HepG2 (cell line): ENCODE measurements around the gene CDK14.

ENCODE experiments used
- CTCF ChIP-seq: sonication (generic); formaldehyde crosslinking; IDR thresholded peaks from 2 replicates; pipeline ENCODE4 v1.5.0; 2020; ENCODE audit warnings: mild to moderate bottlenecking, missing genetic modification reagents, moderate library complexity
- EP300 ChIP-seq, 3 experiments: sonication (generic) in 1 of 3; formaldehyde crosslinking in 1 of 3; IDR thresholded peaks; 2 replicates each; pipeline versions ENCODE4 v1.5.1 to v1.6.1; 2011 to 2020; ENCODE audit warnings: low read depth in 2 of 3, low read length in 2 of 3, borderline replicate concordance in 1 of 3, improper control_type of control experiment in 1 of 3, mild to moderate bottlenecking in 1 of 3, missing genetic modification reagents in 1 of 3, moderate library complexity in 1 of 3
- ETS1 ChIP-seq: sonication (generic); formaldehyde crosslinking; IDR thresholded peaks from 2 replicates; pipeline ENCODE4 v1.4.0; 2020; ENCODE audit warnings: missing genetic modification reagents
- FOXK1 ChIP-seq: sonication (generic); formaldehyde crosslinking; IDR thresholded peaks from 2 replicates; pipeline ENCODE4 v1.4.0; 2020; ENCODE audit warnings: low read depth, missing genetic modification reagents, borderline replicate concordance
- HBP1 ChIP-seq: IDR thresholded peaks from 2 replicates; pipeline ENCODE4 v1.6.1; 2016; ENCODE audit warnings: low read depth, control low read depth
- HDAC2 ChIP-seq: sonication (generic); formaldehyde crosslinking; IDR thresholded peaks from 2 replicates; pipeline ENCODE4 v1.4.0; 2020; ENCODE audit warnings: missing genetic modification reagents
- PRPF4 ChIP-seq: fragments of 200-400 bp; formaldehyde crosslinking; IDR thresholded peaks from 2 replicates; pipeline ENCODE4 v1.6.1; 2016; ENCODE audit warnings: low read length, low read depth; ENCODE audit not compliant: poor library complexity, severe bottlenecking
- RNF2 ChIP-seq: fragments of 450-650 bp; conservative IDR thresholded peaks from 2 replicates; pipeline ENCODE4 v1.6.1; 2016; ENCODE audit warnings: low read depth
- ZFP41 ChIP-seq: sonication (generic); formaldehyde crosslinking; IDR thresholded peaks from 2 replicates; pipeline ENCODE4 v1.4.0; 2020; ENCODE audit warnings: mild to moderate bottlenecking, missing genetic modification reagents, borderline replicate concordance
- ZNF225 ChIP-seq: sonication (generic); formaldehyde crosslinking; IDR thresholded peaks from 2 replicates; pipeline ENCODE4 v1.4.0; 2020; ENCODE audit warnings: mild to moderate bottlenecking, missing genetic modification reagents
- ZNF24 ChIP-seq: fragments of 450-650 bp; IDR thresholded peaks from 2 replicates; pipeline ENCODE4 v1.6.1; 2017; ENCODE audit warnings: antibody characterized with exemption, mild to moderate bottlenecking
- ZNF446 ChIP-seq: sonication (generic); formaldehyde crosslinking; IDR thresholded peaks from 2 replicates; pipeline ENCODE4 v1.5.0; 2020; ENCODE audit warnings: mild to moderate bottlenecking, missing genetic modification reagents
- ZNF510 ChIP-seq: sonication (generic); formaldehyde crosslinking; IDR thresholded peaks from 2 replicates; pipeline ENCODE4 v1.4.0; 2020; ENCODE audit warnings: low read depth, mild to moderate bottlenecking, missing genetic modification reagents
- ZZZ3 ChIP-seq: sonication (generic); formaldehyde crosslinking; IDR thresholded peaks from 2 replicates; pipeline ENCODE4 v1.4.0; 2020; ENCODE audit warnings: missing genetic modification reagents, mild to moderate bottlenecking, borderline replicate concordance

- TF ChIP-seq ETS1 = no peak
- no peak for TF ChIP-seq RNF2
- no peak for TF ChIP-seq CTCF
- TF ChIP-seq ZZZ3 (CRISPR knock-in tag) = no peak
- no peak for TF ChIP-seq HBP1 (CRISPR knock-in tag)
- TF ChIP-seq ZNF225 (CRISPR knock-in tag) = no peak
- TF ChIP-seq EP300 (IDR thresholded peaks at IDR 0.05; ENCODE audit: low read depth in 2 of 2, low read length in 2 of 2) = no peak
- no peak for TF ChIP-seq EP300 (CRISPR knock-in tag; IDR thresholded peaks at IDR 0.05; ENCODE audit: borderline replicate concordance)
- no peak for TF ChIP-seq ZNF24
- no peak for TF ChIP-seq ZFP41 (CRISPR knock-in tag)
- TF ChIP-seq ZNF446 (CRISPR knock-in tag) = no peak
- TF ChIP-seq HDAC2 (CRISPR knock-in tag) = no peak
- TF ChIP-seq ZNF510 = no peak
- TF ChIP-seq FOXK1 = no peak
- TF ChIP-seq PRPF4 = no peak
These were observed 485.9 kb downstream of the CDK14 start for GRCh38 chr7:91082038-91082437.
